ACC112 (cell line): Measurements from ENCODE around the gene TRPC4AP.

Experiments used
- H2AFZ ChIP-seq: fragments of 200-600 bp; sonication (generic); one replicate; pipeline ENCODE4 v1.6.0; 2017; ENCODE audit warnings: antibody characterized with exemption, low read length; ENCODE audit not compliant: unreplicated experiment
- H3K27ac ChIP-seq: fragments of 200-600 bp; sonication (generic); 2 replicates; pipeline ENCODE4 v1.5.1; 2014; ENCODE audit warnings: low read depth, mild to moderate bottlenecking, antibody characterized with exemption, low read length, moderate library complexity
- H3K27me3 ChIP-seq: fragments of 200-600 bp; sonication (generic); 2 replicates; pipeline ENCODE4 v1.6.1; 2014; ENCODE audit warnings: mild to moderate bottlenecking, antibody characterized with exemption, low read length, moderate library complexity, mixed read lengths; ENCODE audit not compliant: insufficient read depth
- H3K36me3 ChIP-seq: fragments of 200-600 bp; sonication (generic); 2 replicates; pipeline ENCODE4 v1.6.1; 2016; ENCODE audit warnings: mild to moderate bottlenecking, antibody characterized with exemption, low read length, moderate library complexity, mixed read lengths; ENCODE audit not compliant: insufficient read depth
- H3K4me1 ChIP-seq: fragments of 200-600 bp; sonication (generic); one replicate; pipeline ENCODE4 v1.6.1; 2016; ENCODE audit warnings: low read length, mixed read lengths; ENCODE audit not compliant: insufficient read depth, unreplicated experiment, control insufficient read depth
- H3K4me3 ChIP-seq: fragments of 200-600 bp; sonication (generic); 2 replicates; pipeline ENCODE4 v1.5.1; 2014; ENCODE audit warnings: mild to moderate bottlenecking, low read depth, low read length
- H3K79me2 ChIP-seq: fragments of 200-600 bp; sonication (generic); one replicate; pipeline ENCODE4 v1.6.0; 2016; ENCODE audit warnings: low read length; ENCODE audit not compliant: control insufficient read depth, unreplicated experiment, insufficient read depth

Gene TRPC4AP

DNA sequence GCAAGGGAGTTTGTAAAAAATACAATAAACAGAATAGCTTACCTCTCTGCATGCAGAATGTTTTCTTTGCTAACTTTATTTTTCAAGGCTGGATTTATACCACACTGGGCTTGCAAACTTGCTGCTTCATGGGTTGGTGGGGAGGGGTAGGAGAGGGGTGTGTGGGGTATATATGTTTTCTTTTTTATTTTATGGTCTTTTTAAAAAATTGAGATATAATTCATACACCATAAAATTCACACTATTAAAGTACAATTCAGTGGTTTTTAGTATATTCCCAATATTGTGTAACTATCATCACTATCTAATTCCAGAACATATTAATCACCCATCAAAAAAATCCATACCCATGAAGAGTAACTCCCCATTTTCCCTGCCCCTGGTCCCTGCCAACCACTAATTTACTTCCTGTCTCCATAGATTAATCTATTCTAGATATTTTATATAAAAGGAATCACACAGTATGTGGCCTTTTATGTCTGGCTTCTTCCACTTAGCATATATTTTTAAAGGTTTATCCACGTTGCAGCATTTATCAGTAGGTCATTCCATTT, 14.3 kb upstream of the TRPC4AP start:
- H3K4me1 ChIP-seq = peaks cover 34% of the 10 kb centered on the region
- no peaks in the 10 kb centered on the region for H3K27me3 ChIP-seq
- no peaks in the 10 kb centered on the region for H3K36me3 ChIP-seq
- H3K4me3 ChIP-seq = no peak overlapping the region
- H2AFZ ChIP-seq = no peak overlapping the region
- H3K79me2 ChIP-seq = no peaks in the 10 kb centered on the region
- peak overlapping the region; percentile 4; the same call in 1 of the 2 replicates for H3K27ac ChIP-seq

DNA sequence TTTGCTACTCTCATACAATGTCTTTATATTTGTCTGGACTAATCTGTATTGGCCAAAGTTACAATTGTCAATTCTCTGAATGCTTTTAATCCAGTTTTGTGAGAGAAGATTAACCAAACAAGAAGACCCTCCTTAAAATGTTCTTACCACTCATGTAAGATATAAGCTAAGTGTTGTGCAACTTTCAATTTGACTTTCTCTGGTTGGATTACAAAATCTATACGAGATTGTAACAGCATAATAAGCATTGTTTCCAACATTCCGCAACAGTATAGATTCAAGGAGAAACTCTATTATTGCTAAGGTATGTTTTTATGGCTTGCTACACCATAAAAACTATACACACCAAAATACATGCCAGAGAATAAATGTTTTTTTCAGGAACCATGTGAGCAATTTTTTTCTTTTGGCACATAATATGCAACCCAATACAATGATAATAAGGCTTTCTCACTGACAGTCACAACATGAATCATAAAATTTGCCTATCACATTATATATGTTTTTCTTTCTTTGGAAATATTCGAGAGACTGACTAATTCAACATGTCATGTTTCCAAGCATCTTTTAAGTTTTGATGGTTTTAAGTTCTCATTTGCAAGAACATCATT, 12.2 kb upstream of the TRPC4AP start:
- H3K27me3 ChIP-seq = no peaks in the 10 kb centered on the region
- peaks cover 20% of the 10 kb centered on the region for H3K4me1 ChIP-seq
- no peak overlapping the region for H2AFZ ChIP-seq
- H3K79me2 ChIP-seq = no peaks in the 10 kb centered on the region
- no peak overlapping the region for H3K4me3 ChIP-seq
- H3K27ac ChIP-seq = peak overlapping the region; percentile 25
- H3K36me3 ChIP-seq = no peaks in the 10 kb centered on the region

DNA sequence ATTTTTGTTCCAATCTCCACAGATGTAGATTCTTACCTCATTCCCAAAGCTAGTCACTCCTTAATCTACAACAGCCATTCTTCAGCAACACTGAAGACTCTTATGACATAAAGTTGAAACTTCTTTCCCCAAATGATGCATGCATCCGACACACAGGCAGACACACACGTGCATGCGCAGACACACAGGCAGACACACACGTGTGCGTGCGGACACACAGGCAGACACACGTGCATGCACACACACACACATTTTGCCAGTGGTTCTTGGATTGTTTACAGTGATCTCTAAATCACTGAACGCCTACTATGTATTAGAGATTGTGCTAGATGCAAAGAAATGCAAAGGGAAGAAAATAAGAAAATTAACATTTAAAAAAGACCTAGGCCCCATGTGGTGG, 9.0 kb upstream of the TRPC4AP start:
- Histone ChIP-seq H3K27me3 (no peaks in the 10 kb centered on the region), H2AFZ (no peak overlapping the region)

DNA sequence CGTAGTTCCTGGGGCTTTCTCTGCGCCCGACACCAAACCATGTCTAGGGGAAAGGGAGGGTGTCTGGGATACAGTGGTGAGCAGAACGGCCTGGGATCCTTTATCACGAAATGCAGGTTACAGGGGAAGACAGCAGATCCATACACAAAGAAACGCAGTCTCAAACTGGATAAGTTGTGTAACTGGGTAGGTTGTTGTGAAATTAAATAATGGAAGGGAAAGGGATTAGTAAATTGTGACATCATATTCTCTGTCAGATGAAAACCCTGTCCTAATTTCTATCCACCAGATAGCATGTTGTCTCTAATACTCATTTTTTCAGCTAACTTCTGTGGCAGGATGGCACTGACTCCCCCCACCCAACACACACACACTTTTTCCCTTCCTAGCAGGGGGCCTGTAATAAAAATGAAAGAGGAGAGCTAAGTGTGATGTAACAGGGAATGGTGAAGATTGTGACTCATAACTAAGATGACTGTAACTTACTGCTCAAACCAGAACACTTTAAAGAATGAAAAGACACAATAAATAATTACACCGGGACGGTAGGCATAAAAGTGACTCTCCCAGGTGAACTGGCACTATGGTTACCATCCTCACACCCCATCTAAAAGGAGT, 769 bp upstream of the TRPC4AP start:
- peak overlapping the region; percentile 83 for H3K4me3 ChIP-seq
- peak overlapping the region; percentile 80 for H2AFZ ChIP-seq
- peak overlapping the region; percentile 87 for H3K27ac ChIP-seq
- H3K27me3 ChIP-seq = no peaks in the 10 kb centered on the region
- H3K79me2 ChIP-seq = peaks cover 40% of the 10 kb centered on the region
- no peaks in the 10 kb centered on the region for H3K36me3 ChIP-seq
- H3K4me1 ChIP-seq = peaks cover 32% of the 10 kb centered on the region

More for the DNA sequence above, 9.0 kb upstream of the TRPC4AP start:
- H3K4me1 ChIP-seq = peaks cover 16% of the 10 kb centered on the region
- no peaks in the 10 kb centered on the region for H3K36me3 ChIP-seq
- no peaks in the 10 kb centered on the region for H3K79me2 ChIP-seq
- H3K27ac ChIP-seq = no peak overlapping the region
- H3K4me3 ChIP-seq = no peak overlapping the region

DNA sequence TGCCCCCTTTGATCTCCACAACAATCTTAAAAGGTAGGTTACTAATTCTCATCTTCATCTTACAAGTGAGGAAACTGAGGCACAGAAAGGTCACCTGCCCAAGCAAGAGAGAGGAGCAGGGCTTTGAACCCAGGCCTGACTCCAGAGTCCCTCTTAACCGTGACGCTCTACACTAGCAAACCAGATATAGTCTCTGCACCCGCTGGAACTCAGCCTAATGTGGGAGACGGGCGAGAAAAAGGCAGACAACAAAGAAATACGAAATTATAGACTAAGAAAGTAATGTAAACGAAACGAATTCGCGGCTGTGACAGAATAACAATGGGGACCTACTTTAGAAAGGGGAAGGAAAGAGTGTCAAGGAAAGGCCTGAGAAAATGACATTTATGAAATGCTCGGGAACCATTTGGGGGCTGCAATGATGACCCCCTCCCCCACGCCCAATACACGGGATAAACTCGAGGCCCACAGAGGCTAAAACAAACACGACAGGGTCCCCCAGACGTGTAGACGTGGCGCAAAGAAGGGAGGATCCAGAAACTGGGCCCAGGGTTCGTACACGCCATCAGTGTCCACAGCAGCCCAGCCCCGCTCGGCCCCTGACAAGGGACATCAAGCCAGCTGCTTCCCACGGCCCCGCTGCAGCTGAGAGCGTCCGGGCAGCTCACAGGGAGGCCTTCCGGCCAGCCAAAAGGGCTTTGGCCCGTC, 637 bp downstream of the TRPC4AP start:
- peak overlapping the region; percentile 87 for H3K27ac ChIP-seq
- no peak overlapping the region for H2AFZ ChIP-seq
- H3K4me1 ChIP-seq = peaks cover 44% of the 10 kb centered on the region

DNA sequence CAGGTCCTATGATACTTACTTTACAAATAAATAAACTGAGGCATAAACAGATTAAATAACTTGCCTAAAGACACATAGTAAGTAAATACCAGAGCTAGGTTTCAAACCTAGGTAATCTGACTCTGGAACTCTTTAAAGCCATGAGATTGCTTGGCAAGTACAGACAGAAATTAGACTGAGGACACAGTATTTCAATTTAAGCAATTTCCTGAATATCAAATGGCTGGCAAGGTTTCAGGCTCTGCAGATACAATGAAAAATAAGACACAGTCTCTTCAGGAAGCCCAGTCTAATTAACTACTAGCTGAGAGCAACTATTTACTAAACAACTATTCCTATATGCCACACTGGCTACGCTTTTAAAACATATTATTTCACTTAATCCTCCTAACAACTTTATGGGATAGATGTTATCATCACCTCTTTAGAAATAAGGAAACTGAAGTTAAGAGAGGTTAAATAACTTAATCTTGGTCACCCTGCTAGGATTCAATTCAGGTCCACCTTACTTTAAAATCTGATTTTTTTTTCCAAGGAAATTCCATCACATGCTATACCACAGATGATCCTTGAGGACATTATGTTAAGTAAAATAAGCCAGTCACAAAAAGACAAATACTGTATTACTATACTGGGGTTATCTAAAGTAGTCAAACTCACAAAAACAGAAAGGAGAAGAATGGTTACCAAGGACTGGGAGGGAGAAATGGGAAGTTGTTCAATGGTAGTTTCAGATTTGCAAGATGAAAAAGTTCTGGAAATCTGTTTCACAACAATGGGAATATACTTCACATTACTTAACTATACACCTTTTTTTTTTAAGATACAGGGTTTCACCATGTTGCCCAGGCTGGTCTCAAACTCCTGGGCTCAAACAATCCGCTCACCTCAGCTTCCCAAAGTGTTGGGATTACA, 4.1 kb downstream of the TRPC4AP start:
- no peak overlapping the region for H2AFZ ChIP-seq
- peaks cover 80% of the 10 kb centered on the region for H3K79me2 ChIP-seq
- H3K27me3 ChIP-seq = no peaks in the 10 kb centered on the region
- H3K27ac ChIP-seq = peak overlapping the region; percentile 32
- H3K36me3 ChIP-seq = peaks cover 5% of the 10 kb centered on the region; the same call in 1 of the 2 replicates
- H3K4me1 ChIP-seq = peaks cover 35% of the 10 kb centered on the region
- peak overlapping the region; percentile 9; the same call in 1 of the 2 replicates for H3K4me3 ChIP-seq

More for the DNA sequence above, 637 bp downstream of the TRPC4AP start:
- H3K27me3 ChIP-seq = no peaks in the 10 kb centered on the region
- peaks cover 52% of the 10 kb centered on the region for H3K79me2 ChIP-seq
- H3K4me3 ChIP-seq = peak overlapping the region; percentile 83
- H3K36me3 ChIP-seq = peaks cover 5% of the 10 kb centered on the region; the same call in 1 of the 2 replicates

DNA sequence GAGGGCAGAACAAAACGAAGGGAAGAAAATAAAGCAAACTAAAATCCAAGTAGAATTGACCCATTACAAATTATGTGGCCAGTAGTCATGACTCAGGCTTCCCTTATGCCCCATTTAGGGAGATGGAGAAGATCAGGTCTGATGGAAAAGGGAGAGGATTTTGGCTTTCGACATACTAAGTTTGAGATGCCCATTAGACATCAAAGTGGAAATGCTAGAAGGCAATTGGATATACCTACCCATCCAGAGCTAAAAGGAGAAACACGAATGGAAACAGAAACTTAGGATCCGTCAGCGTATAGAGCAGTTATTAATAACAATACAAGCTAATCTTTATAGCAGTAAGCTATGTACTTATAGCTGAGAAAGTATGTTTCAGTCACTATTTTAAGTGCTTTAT, 4.8 kb downstream of the TRPC4AP start:
- H3K27ac ChIP-seq = peak overlapping the region; percentile 32
- H2AFZ ChIP-seq = no peak overlapping the region
- peaks cover 28% of the 10 kb centered on the region for H3K4me1 ChIP-seq
- H3K4me3 ChIP-seq = peak overlapping the region; percentile 9; the same call in 1 of the 2 replicates
- H3K36me3 ChIP-seq = peaks cover 5% of the 10 kb centered on the region; the same call in 1 of the 2 replicates
- peaks cover 87% of the 10 kb centered on the region for H3K79me2 ChIP-seq
- H3K27me3 ChIP-seq = no peaks in the 10 kb centered on the region

DNA sequence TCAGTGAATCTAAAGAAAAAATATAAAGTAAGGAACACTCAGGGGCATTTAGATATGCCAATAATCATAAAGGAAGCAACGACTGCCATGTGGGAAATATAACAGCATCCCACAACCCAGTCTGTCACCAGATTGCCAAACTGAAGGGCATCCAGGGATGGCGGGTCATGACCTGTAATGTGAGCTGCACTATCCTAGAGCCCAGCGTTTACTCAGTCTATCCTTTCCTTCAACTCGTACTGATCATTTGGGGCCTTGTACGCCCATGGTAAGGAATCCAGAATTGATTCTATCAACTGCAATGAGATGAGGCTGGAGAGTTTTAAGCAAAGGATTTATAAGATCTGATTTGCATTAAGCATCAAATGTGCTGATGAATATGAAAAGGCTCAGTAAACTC, 5.3 kb downstream of the TRPC4AP start:
- Histone ChIP-seq H3K27me3 (no peaks in the 10 kb centered on the region), H3K36me3 (peaks cover 5% of the 10 kb centered on the region; the same call in 1 of the 2 replicates), H3K79me2 (peaks cover 90% of the 10 kb centered on the region), H2AFZ (no peak overlapping the region), H3K4me3 (peak overlapping the region; percentile 9; the same call in 1 of the 2 replicates), H3K4me1 (peaks cover 29% of the 10 kb centered on the region), H3K27ac (peak overlapping the region; percentile 32)

DNA sequence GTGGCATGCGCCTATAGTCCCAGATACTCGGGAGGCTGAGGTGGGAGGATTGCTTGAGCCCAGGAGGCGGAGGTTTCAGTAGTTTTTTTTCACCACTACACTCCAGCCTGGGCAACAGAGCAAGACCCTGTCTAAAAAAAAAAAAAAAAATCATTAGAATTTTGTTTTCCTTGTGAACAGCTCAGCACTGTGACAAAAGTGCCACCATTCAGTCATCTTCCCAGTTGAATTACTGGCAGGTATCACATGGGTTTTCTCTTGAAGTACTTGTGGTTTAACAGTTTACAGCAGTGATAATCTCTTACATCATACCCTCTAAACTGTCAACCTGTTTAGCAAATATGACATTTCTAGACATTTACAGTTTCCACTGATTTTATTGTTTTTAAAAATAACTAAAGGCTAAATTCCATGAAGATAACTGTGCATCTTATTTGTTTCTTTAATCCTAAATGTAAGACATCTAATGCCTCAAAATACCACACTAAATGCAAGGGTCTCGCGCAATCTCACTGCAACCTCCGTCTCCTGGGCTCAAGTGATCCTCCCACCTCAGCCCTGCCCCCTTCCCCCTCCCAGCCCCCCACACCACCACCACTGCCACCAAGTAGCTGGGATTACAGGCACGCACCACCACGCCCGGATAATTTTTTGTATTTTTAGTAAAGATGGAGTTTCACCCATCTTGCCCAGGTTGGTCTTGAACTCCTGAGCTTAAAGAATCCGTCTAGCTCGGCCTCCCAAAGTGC, 7.0 kb downstream of the TRPC4AP start:
- Histone ChIP-seq H3K36me3 (peaks cover 5% of the 10 kb centered on the region; the same call in 1 of the 2 replicates), H3K27me3 (no peaks in the 10 kb centered on the region), H3K4me3 (no peak overlapping the region), H3K79me2 (peaks cover 90% of the 10 kb centered on the region), H3K27ac (no peak overlapping the region), H2AFZ (no peak overlapping the region), H3K4me1 (peaks cover 37% of the 10 kb centered on the region)
